A375 (cell line): Measurements from ENCODE around the gene PPP1R3A. TPM values are rescaled to one million over a fixed set of nuclear protein-coding genes. Genes with fewer than 3 reads are reported as not detected.

ENCODE experiments used
- total RNA-seq: library from RNA; depleted of rRNA; stranded (reverse); fragments of >200 nt; shearing (Covaris generic); gene quantifications from 2 replicates; pipeline ENCODE4 v1.2.3, GENCODE V29; 2014; rRNA removed

PPP1R3A gene, protein sequence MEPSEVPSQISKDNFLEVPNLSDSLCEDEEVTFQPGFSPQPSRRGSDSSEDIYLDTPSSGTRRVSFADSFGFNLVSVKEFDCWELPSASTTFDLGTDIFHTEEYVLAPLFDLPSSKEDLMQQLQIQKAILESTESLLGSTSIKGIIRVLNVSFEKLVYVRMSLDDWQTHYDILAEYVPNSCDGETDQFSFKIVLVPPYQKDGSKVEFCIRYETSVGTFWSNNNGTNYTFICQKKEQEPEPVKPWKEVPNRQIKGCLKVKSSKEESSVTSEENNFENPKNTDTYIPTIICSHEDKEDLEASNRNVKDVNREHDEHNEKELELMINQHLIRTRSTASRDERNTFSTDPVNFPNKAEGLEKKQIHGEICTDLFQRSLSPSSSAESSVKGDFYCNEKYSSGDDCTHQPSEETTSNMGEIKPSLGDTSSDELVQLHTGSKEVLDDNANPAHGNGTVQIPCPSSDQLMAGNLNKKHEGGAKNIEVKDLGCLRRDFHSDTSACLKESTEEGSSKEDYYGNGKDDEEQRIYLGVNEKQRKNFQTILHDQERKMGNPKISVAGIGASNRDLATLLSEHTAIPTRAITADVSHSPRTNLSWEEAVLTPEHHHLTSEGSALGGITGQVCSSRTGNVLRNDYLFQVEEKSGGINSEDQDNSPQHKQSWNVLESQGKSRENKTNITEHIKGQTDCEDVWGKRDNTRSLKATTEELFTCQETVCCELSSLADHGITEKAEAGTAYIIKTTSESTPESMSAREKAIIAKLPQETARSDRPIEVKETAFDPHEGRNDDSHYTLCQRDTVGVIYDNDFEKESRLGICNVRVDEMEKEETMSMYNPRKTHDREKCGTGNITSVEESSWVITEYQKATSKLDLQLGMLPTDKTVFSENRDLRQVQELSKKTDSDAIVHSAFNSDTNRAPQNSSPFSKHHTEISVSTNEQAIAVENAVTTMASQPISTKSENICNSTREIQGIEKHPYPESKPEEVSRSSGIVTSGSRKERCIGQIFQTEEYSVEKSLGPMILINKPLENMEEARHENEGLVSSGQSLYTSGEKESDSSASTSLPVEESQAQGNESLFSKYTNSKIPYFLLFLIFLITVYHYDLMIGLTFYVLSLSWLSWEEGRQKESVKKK
- not detected in 2 replicates for total RNA-seq

GRCh38 chr7:113918946-113919345 is at the start of gene PPP1R3A:
Gene PPP1R3A, minus strand, starts transcription at chr7:113919009. Its CDS starts 13 bp downstream, at chr7:113918996.

